Esophagus muscularis mucosa (tissue), 4 donors: ENCODE measurements around the gene KATNB1. TPM values are rescaled to one million over a fixed set of nuclear protein-coding genes. Genes with fewer than 3 reads are reported as not detected.

Experiments used
- DNase-seq: peaks from one replicate; pipeline ENCODE4 v3.0.0-alpha.2; 2017; ENCODE audit errors: extremely low spot score
- H3K27ac ChIP-seq, 4 donors: fragments of 200-600 bp; sonication (generic); replicated peaks in 1 of 4; 1 replicate in 3 of 4; 2 replicates in 1 of 4; pipeline ENCODE4 v1.5.1; 2016 to 2019; ENCODE audit warnings: mild to moderate bottlenecking in 1 of 4
- H3K27me3 ChIP-seq, 4 donors: fragments of 200-600 bp; sonication (generic); one replicate each; pipeline versions ENCODE4 v1.5.1 to v1.6.0; 2016 to 2019
- H3K36me3 ChIP-seq, 4 donors: fragments of 200-600 bp; sonication (generic); one replicate each; pipeline ENCODE4 v1.5.1; 2016 to 2019
- H3K4me1 ChIP-seq, 4 donors: fragments of 200-600 bp; sonication (generic); one replicate each; pipeline ENCODE4 v1.5.1; 2016 to 2019
- H3K4me3 ChIP-seq, 4 donors: fragments of 200-600 bp; sonication (generic); 1 replicate in 2 of 4; 2 replicates in 2 of 4; pipeline ENCODE4 v1.5.1; 2016 to 2019; ENCODE audit warnings: mild to moderate bottlenecking in 4 of 4, moderate library complexity in 1 of 4
- H3K9me3 ChIP-seq, 4 donors: fragments of 200-600 bp; sonication (generic); 1 replicate in 3 of 4; 2 replicates in 1 of 4; pipeline ENCODE4 v1.5.1; 2016 to 2019
- CTCF ChIP-seq, 3 experiments: fragments of 200-600 bp in 2 of 3; fragments of 450-650 bp in 1 of 3; sonication (generic) in 2 of 3; IDR thresholded peaks; one replicate each; pipeline ENCODE4 v1.5.1; 2017 to 2019; ENCODE audit warnings: antibody characterized with exemption in 3 of 3, mild to moderate bottlenecking in 2 of 3, moderate library complexity in 1 of 3
- EP300 ChIP-seq: sonication (generic); formaldehyde crosslinking; IDR thresholded peaks from one replicate; pipeline ENCODE4 v1.6.1; 2017; ENCODE audit warnings: antibody characterized with exemption
- POLR2A ChIP-seq: fragments of 450-650 bp; IDR thresholded peaks from one replicate; pipeline ENCODE4 v1.6.1; 2017; ENCODE audit warnings: antibody characterized with exemption, moderate library complexity, mild to moderate bottlenecking, low read depth
- POLR2AphosphoS5 ChIP-seq, 2 donors: sonication (generic); formaldehyde crosslinking; IDR thresholded peaks; one replicate each; pipeline ENCODE4 v1.6.1; 2017; ENCODE audit warnings: antibody characterized with exemption in 2 of 2
- WGBS: methylation state at CpG from one replicate; pipeline ENCODE4 v1.1.5; 2018; 5-methylcytosine and 5-hydroxymethylcytosine counted together
- intact Hi-C: fragments of 100-400 bp; cut with DNase I; formaldehyde crosslinking; loops from one replicate; pipeline ENCODE4 v1.15.1; 2023
- total RNA-seq, 4 donors: library from RNA; depleted of rRNA; stranded (reverse); fragments of >200 nt; gene quantifications; one replicate each; pipeline versions ENCODE4 v1.1.0 to v1.2.1, GENCODE V29; 2016

The KATNB1 gene
- total RNA-seq, 4 donors from 2014 or later, result 10.4 to 16.9 (median 15.3) TPM

GRCh38 chr16:57797526-57798266 is 62.1 kb downstream of the KATNB1 start:
- Histone ChIP-seq H3K4me3 (no peak overlapping the region), H3K27me3 (no peaks in the 10 kb centered on the region), H3K27ac (peak overlapping the region in 1 of 4 donors; percentile 4), H3K9me3 (no peaks in the 10 kb centered on the region), H3K4me1 (peaks cover 40 to 56% (median 48%) of the 10 kb centered on the region in 4 donors), H3K36me3 (peaks cover 4 to 47% (median 36%) of the 10 kb centered on the region in 4 donors)
- intact Hi-C loops, result no loop called here
- WGBS, result 73% methylated on average over 24 of the region's 42 CpGs
- TF ChIP-seq POLR2A, result no peak
- DNase-seq, result no peak

- intact Hi-C loops, result no loop called here
- TF ChIP-seq CTCF (IDR thresholded peaks at IDR 0.05), result no peak
- no peak for DNase-seq
- Histone ChIP-seq H3K9me3 (no peaks in the 10 kb centered on the region), H3K36me3 (peaks cover 4 to 41% (median 33%) of the 10 kb centered on the region in 4 donors), H3K4me1 (peaks cover 46 to 62% (median 55%) of the 10 kb centered on the region in 4 donors), H3K27me3 (no peaks in the 10 kb centered on the region), H3K27ac (no peak overlapping the region), H3K4me3 (no peak overlapping the region)
- 89% methylated on average over 11 of the region's 16 CpGs for WGBS
Observed at GRCh38 chr16:57798267-57798810, 62.8 kb downstream of the KATNB1 start.

- peaks cover 54 to 70% (median 62%) of the 10 kb centered on the region in 4 donors for H3K4me1 ChIP-seq
- intact Hi-C loops, result no loop called here
- no peaks in the 10 kb centered on the region for H3K27me3 ChIP-seq
- TF ChIP-seq POLR2AphosphoS5 (IDR thresholded peaks at IDR 0.05), result no peak
- TF ChIP-seq CTCF (IDR thresholded peaks at IDR 0.05), result no peak
- no peak for TF ChIP-seq EP300
- TF ChIP-seq POLR2A, result no peak
- peaks cover 4 to 34% (median 29%) of the 10 kb centered on the region in 4 donors for H3K36me3 ChIP-seq
- no peaks in the 10 kb centered on the region for H3K9me3 ChIP-seq
- 74% methylated on average over 4 of the region's 6 CpGs for WGBS
- no peak overlapping the region for H3K4me3 ChIP-seq
- H3K27ac ChIP-seq, result no peak overlapping the region
- no peak for DNase-seq
Observed at GRCh38 chr16:57798953-57799599, 63.5 kb downstream of the KATNB1 start.

- DNase-seq, result no peak
- H3K4me3 ChIP-seq, result no peak overlapping the region
- no peaks in the 10 kb centered on the region for H3K27me3 ChIP-seq
- H3K9me3 ChIP-seq, result no peaks in the 10 kb centered on the region
- no peak for TF ChIP-seq EP300
- peak overlapping the region in 1 of 4 donors; percentile 88 for H3K27ac ChIP-seq
- H3K36me3 ChIP-seq, result peaks cover 4 to 28% (median 24%) of the 10 kb centered on the region in 4 donors
- WGBS, result 61% methylated on average over 4 of the region's 5 CpGs
- intact Hi-C loops, result loop anchor here (5.0 kb wide), 2 partner anchors 63 to 203 kb away; partner anchors contain the start of genes USB1 and ZNF319
- peaks cover 59 to 76% (median 68%) of the 10 kb centered on the region in 4 donors for H3K4me1 ChIP-seq
Observed at GRCh38 chr16:57799600-57800199, 64.1 kb downstream of the KATNB1 start.

- H3K36me3 ChIP-seq, result peaks cover 0 to 23% (median 20%) of the 10 kb centered on the region in 4 donors
- H3K27ac ChIP-seq, result peak overlapping the region; percentile 83 to 90 (median 88)
- H3K9me3 ChIP-seq, result no peaks in the 10 kb centered on the region
- DNase-seq, result no peak
- peaks cover 59 to 78% (median 69%) of the 10 kb centered on the region in 4 donors for H3K4me1 ChIP-seq
- WGBS, result 58% methylated on average over 11 of the region's 12 CpGs
- no peak for TF ChIP-seq POLR2A
- no peak for TF ChIP-seq POLR2AphosphoS5 (IDR thresholded peaks at IDR 0.05)
- TF ChIP-seq CTCF (IDR thresholded peaks at IDR 0.05), result no peak
- no peak for TF ChIP-seq EP300
- no peaks in the 10 kb centered on the region for H3K27me3 ChIP-seq
- intact Hi-C loops, result loop anchor here (5.0 kb wide), 2 partner anchors 62 to 202 kb away; partner anchors contain the start of genes USB1 and ZNF319
- H3K4me3 ChIP-seq, result peak overlapping the region in 3 of 4 donors; percentile 5 to 80 (median 72)
Observed at GRCh38 chr16:57800200-57801097, 64.9 kb downstream of the KATNB1 start.
